B cell (primary cell): ENCODE measurements around the gene PIBF1. TPM values are rescaled to one million over a fixed set of nuclear protein-coding genes. Genes with fewer than 3 reads are reported as not detected.

Source experiments
- ATAC-seq: fragments of 200-7000 bp; cut with Tn5 transposase; one replicate; pipeline ENCODE4 v1.10.0; 2021; ENCODE audit warnings: low read depth, mild to moderate bottlenecking, moderate number of reproducible peaks, moderate library complexity
- CTCF ChIA-PET: fragments of 350-600 bp; sonication (Branson Sonifier 250); formaldehyde crosslinking; loops from one replicate; lab custom pipeline; 2021; ENCODE audit warnings: antibody characterized with exemption, inconsistent platforms; lab: Charles Lee
- POLR2A ChIA-PET: fragments of 350-600 bp; sonication (Branson Sonifier 250); formaldehyde crosslinking; loops from one replicate; lab custom pipeline; 2021; ENCODE audit warnings: antibody characterized with exemption; lab: Charles Lee
- DNase-seq: peaks from one replicate; pipeline ENCODE4 v3.0.0; 2013
- H2AFZ ChIP-seq: 2 replicates; pipeline ENCODE4 v1.6.1; 2012; ENCODE audit warnings: mild to moderate bottlenecking, low read depth, low read length; ENCODE audit not compliant: insufficient read depth, poor library complexity, severe bottlenecking
- H3K27ac ChIP-seq, 2 donors: 1 replicate in 1 of 2; 2 replicates in 1 of 2; pipeline ENCODE4 v1.5.1; 2012 to 2013; ENCODE audit warnings: low read length in 2 of 2, mild to moderate bottlenecking in 2 of 2, moderate library complexity in 1 of 2
- H3K27me3 ChIP-seq, 4 experiments: fragments of 200-600 bp in 1 of 4; sonication (generic) in 1 of 4; replicated peaks in 1 of 4; 1 replicate in 2 of 4; 2 replicates in 2 of 4; pipeline versions ENCODE4 v1.6.1 to v1.7.0; 2013 to 2016; ENCODE audit warnings: low read length in 3 of 4, mild to moderate bottlenecking in 2 of 4, mixed read lengths in 1 of 4, moderate library complexity in 1 of 4; ENCODE audit not compliant: insufficient read depth in 4 of 4, control insufficient read depth in 3 of 4; ENCODE audit errors: control extremely low read depth in 1 of 4
- H3K36me3 ChIP-seq, 2 experiments: replicated peaks in 1 of 2; 1 replicate in 1 of 2; 2 replicates in 1 of 2; pipeline versions ENCODE4 v1.6.1 to v1.7.1; 2013; ENCODE audit warnings: low read length in 1 of 2; ENCODE audit not compliant: insufficient read depth in 2 of 2, control insufficient read depth in 1 of 2; ENCODE audit errors: control extremely low read depth in 1 of 2, extremely low read depth in 1 of 2
- H3K4me1 ChIP-seq, 2 donors: fragments of 200-600 bp in 1 of 2; sonication (generic) in 1 of 2; 1 replicate in 1 of 2; 2 replicates in 1 of 2; pipeline versions ENCODE4 v1.5.1 to v1.6.1; 2013 to 2017; ENCODE audit warnings: low read length in 2 of 2; ENCODE audit not compliant: control insufficient read depth in 2 of 2, insufficient read depth in 2 of 2
- H3K4me2 ChIP-seq: replicated peaks from 2 replicates; pipeline ENCODE3; 2012; ENCODE audit warnings: mild to moderate bottlenecking, low read depth, low read length; ENCODE audit not compliant: poor library complexity, severe bottlenecking
- H3K4me3 ChIP-seq, 5 experiments: fragments of 200-600 bp in 1 of 5; sonication (generic) in 1 of 5; 1 replicate in 3 of 5; 2 replicates in 2 of 5; pipeline versions ENCODE4 v1.5.1 to v1.7.0; 2011 to 2016; ENCODE audit warnings: low read length in 4 of 5, mild to moderate bottlenecking in 4 of 5, low read depth in 2 of 5, control low read depth in 1 of 5, moderate library complexity in 1 of 5; ENCODE audit not compliant: insufficient read depth in 1 of 5; ENCODE audit errors: control extremely low read depth in 1 of 5, extremely low read depth in 1 of 5
- H3K79me2 ChIP-seq: fragments of 200-600 bp; sonication (generic); one replicate; pipeline ENCODE4 v1.6.0; 2016; ENCODE audit warnings: low read length; ENCODE audit not compliant: control insufficient read depth, insufficient read depth
- H3K9ac ChIP-seq: fragments of 200-600 bp; sonication (generic); 2 replicates; pipeline ENCODE4 v1.6.1; 2017; ENCODE audit warnings: mild to moderate bottlenecking, low read length, moderate library complexity
- H3K9me3 ChIP-seq, 3 donors: one replicate each; pipeline versions ENCODE4 v1.6.1 to v1.7.1; 2013; ENCODE audit warnings: low read length in 2 of 3; ENCODE audit not compliant: control insufficient read depth in 2 of 3, insufficient read depth in 1 of 3; ENCODE audit errors: control extremely low read depth in 1 of 3
- H4K20me1 ChIP-seq: 2 replicates; pipeline ENCODE4 v1.6.0; 2012; ENCODE audit warnings: mild to moderate bottlenecking, low read length; ENCODE audit not compliant: insufficient read depth, control insufficient read depth, poor library complexity, severe bottlenecking
- H3K27ac Mint-ChIP-seq: one replicate; pipeline ENCODE4 v1.8.0; 2021; ENCODE audit warnings: mixed read lengths
- H3K27me3 Mint-ChIP-seq: one replicate; pipeline ENCODE4 v1.8.0; 2021; ENCODE audit warnings: mixed read lengths
- H3K4me1 Mint-ChIP-seq: one replicate; pipeline ENCODE4 v1.8.0; 2021; ENCODE audit warnings: mixed read lengths
- H3K4me3 Mint-ChIP-seq: one replicate; pipeline ENCODE4 v1.8.0; 2021; ENCODE audit warnings: mixed read lengths
- H3K9me3 Mint-ChIP-seq: one replicate; pipeline ENCODE4 v1.8.0; 2022; ENCODE audit warnings: mixed read lengths; ENCODE audit not compliant: insufficient read depth
- CTCF ChIP-seq: fragments of 200-600 bp; IDR thresholded peaks from one replicate; pipeline ENCODE4 v1.8.0; 2022; ENCODE audit warnings: antibody characterized with exemption, mild to moderate bottlenecking
- EZH2 ChIP-seq: IDR thresholded peaks from 2 replicates; pipeline ENCODE4 v1.6.1; 2012; ENCODE audit warnings: borderline replicate concordance, low read depth, mild to moderate bottlenecking, moderate library complexity, low read length; ENCODE audit not compliant: insufficient read depth, poor library complexity, severe bottlenecking
- WGBS: methylation state at CpG from one replicate; pipeline ENCODE4 v1.1.5; 2013; ENCODE audit warnings: missing lambda C conversion rate; ENCODE audit not compliant: insufficient coverage; 5-methylcytosine and 5-hydroxymethylcytosine counted together
- intact Hi-C: fragments of 100-400 bp; cut with micrococcal nuclease; formaldehyde crosslinking; loops from one replicate; pipeline ENCODE4 v1.10.0; 2022
- polyA plus RNA-seq: library from polyadenylated mRNA; depleted of rRNA; stranded (reverse); fragments of >200 nt; gene quantifications from 2 replicates; pipeline ENCODE4 v1.2.3, GENCODE V29; 2012
- total RNA-seq, 2 donors: library from RNA; stranded (reverse); fragments of 120-200 nt in 1 of 2; gene quantifications; 1 replicate in 1 of 2; 2 replicates in 1 of 2; pipeline versions ENCODE4 v1.2.3 to v1.2.4, GENCODE V29; 2013 to 2022

PIBF1 gene
- total and polyA plus RNA-seq, 2 donors (not counting 1 experiment from before 2014, with no cell fraction given): 4.5 to 43.1 TPM

GRCh38 chr13:73058736-73059459, 277.0 kb downstream of the PIBF1 start, which contains the start of gene KLF5:
KLF5 (plus strand) TSS chr13:73059005; CDS start chr13:73059328, 323 bp downstream.
- Histone ChIP-seq H3K36me3 (no peaks in the 10 kb centered on the region), H3K27ac (no peak within 1 kb of the TSS), H3K4me2 (peak within 1 kb of the TSS; percentile 79), H3K9ac (peak within 1 kb of the TSS; percentile 61), H2AFZ (peak within 1 kb of the TSS; percentile 80), H3K4me1 (peaks cover 15 to 18% of the 10 kb centered on the region in 2 donors), H3K9me3 (no peaks in the 10 kb centered on the region), H3K79me2 (no peaks in the 10 kb centered on the region), H3K4me3 (peak within 1 kb of the TSS; percentile 50 to 74 (median 59)), H3K27me3 (peaks cover 3 to 35% (median 30%) of the 10 kb centered on the region in 4 experiments), H4K20me1 (no peaks in the 10 kb centered on the region)
- TF ChIP-seq EZH2 (no peak), CTCF (no peak)
- H3K4me1 Mint-ChIP-seq: peaks cover 24% of the 10 kb centered on the region
- DNase-seq: peak; percentile 92
- CTCF ChIA-PET: interaction anchor here (0.6 kb wide), 1 partner anchor 253 kb away, joined by 5 read pairs; no protein-coding TSS in a partner anchor
- intact Hi-C loops: loop anchor here (1.0 to 5.0 kb wide), 2 partner anchors 332 to 1228 kb away; partner anchors contain the start of genes BORA and MZT1
- ATAC-seq: peak; percentile 97
- peaks cover 46% of the 10 kb centered on the region for H3K27me3 Mint-ChIP-seq
- H3K27ac Mint-ChIP-seq: peak within 1 kb of the TSS; percentile 87
- POLR2A ChIA-PET: no interaction called here
- H3K9me3 Mint-ChIP-seq: no peaks in the 10 kb centered on the region
- under 1% methylated on average over 93 of the region's 93 CpGs for WGBS
- peak within 1 kb of the TSS; percentile 96 for H3K4me3 Mint-ChIP-seq
